IPS DF 4.7 (cell line): Measurements from ENCODE around the gene PRKN.

Source experiments
- DNase-seq: peaks from one replicate; pipeline ENCODE4 v3.0.0-alpha.2; 2013; ENCODE audit warnings: low spot score; ENCODE audit errors: extremely low read depth

PRKN gene

GRCh38 chr6:162070639-162071038 is 656.9 kb downstream of the PRKN start:
- DNase-seq = no peak

GRCh38 chr6:162069995-162070394 is 657.6 kb downstream of the PRKN start:
- no peak for DNase-seq

- no peak for DNase-seq
These were observed 659.2 kb downstream of the PRKN start for GRCh38 chr6:162068340-162068739.

- DNase-seq = no peak
These were observed 663.9 kb downstream of the PRKN start for GRCh38 chr6:162063666-162064065.

- no peak for DNase-seq
These were observed 669.2 kb downstream of the PRKN start for GRCh38 chr6:162058281-162058875.

- DNase-seq = peak; percentile 25
These were observed 670.8 kb downstream of the PRKN start for GRCh38 chr6:162056745-162057144.

GRCh38 chr6:162056061-162056460 is 671.5 kb downstream of the PRKN start:
- DNase-seq = no peak

- DNase-seq = no peak
These were observed 672.2 kb downstream of the PRKN start for GRCh38 chr6:162055365-162055764.

GRCh38 chr6:162053084-162053483 is 674.5 kb downstream of the PRKN start:
- no peak for DNase-seq

- DNase-seq = no peak
These were observed 677.0 kb downstream of the PRKN start for GRCh38 chr6:162050579-162050978.

- no peak for DNase-seq
These were observed 681.2 kb downstream of the PRKN start for GRCh38 chr6:162046324-162046723.

GRCh38 chr6:162032620-162033019 is 694.9 kb downstream of the PRKN start:
- DNase-seq = no peak

- no peak for DNase-seq
These were observed 697.5 kb downstream of the PRKN start for GRCh38 chr6:162029873-162030576.

- DNase-seq = no peak
These were observed 700.7 kb downstream of the PRKN start for GRCh38 chr6:162026843-162027242.

GRCh38 chr6:162026031-162026430 is 701.5 kb downstream of the PRKN start:
- no peak for DNase-seq

- no peak for DNase-seq
These were observed 708.2 kb downstream of the PRKN start for GRCh38 chr6:162019349-162019748.

GRCh38 chr6:162017536-162017935 is 710.0 kb downstream of the PRKN start:
- DNase-seq = no peak

GRCh38 chr6:162014069-162014811 is 713.3 kb downstream of the PRKN start:
- DNase-seq = no peak

GRCh38 chr6:162005372-162005771 is 722.2 kb downstream of the PRKN start:
- DNase-seq = no peak

GRCh38 chr6:161996783-161997182 is 730.8 kb downstream of the PRKN start:
- DNase-seq = no peak

- DNase-seq = no peak
These were observed 741.6 kb downstream of the PRKN start for GRCh38 chr6:161985876-161986423.

GRCh38 chr6:161984713-161985112 is 742.9 kb downstream of the PRKN start:
- DNase-seq = no peak
